GM19351 (cell line): ENCODE data around the gene NRXN2.
"Not testable (repeated sequence)": the region's sequence is repeated elsewhere in the genome, so short reads cannot be mapped to it uniquely, and the experiment has no call there.

Source experiments
- ATAC-seq: cut with Tn5 transposase; IDR thresholded peaks from one replicate; pipeline ENCODE4 v1.9.1; 2021; ENCODE audit warnings: mild to moderate bottlenecking, moderate library complexity; ENCODE audit not compliant: unreplicated experiment

The NRXN2 gene

DNA sequence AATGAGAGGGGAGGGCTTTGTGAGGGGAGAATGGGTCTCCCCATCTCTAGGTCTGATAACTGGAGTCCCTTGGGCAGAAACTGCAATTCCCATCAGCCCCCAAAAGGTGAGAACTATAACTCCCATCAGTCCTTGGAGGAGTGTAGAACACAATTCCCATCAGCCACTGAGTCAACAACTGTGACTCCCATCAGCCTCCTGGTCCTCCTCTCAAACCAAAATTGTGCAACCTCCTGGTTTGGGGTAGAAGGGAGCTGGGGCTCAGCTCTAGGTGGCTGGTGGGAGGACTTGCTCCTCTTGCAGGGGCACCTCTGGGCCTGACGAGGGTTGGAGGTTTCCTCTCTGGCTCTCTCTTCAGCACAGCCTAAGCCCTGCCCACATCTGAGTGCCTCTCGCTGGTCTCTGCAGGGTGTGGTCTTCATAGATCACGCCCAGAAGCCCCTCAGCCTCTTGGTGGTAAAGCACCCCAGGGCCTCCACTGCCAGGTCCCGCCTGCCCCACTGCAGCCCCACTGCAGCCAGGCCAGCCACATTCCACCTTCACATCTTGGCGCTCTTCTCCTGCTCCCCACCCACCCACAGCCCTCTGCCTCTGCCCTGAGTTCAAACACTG lies 113.5 kb downstream of the NRXN2 start:
- ATAC-seq = no peak

DNA sequence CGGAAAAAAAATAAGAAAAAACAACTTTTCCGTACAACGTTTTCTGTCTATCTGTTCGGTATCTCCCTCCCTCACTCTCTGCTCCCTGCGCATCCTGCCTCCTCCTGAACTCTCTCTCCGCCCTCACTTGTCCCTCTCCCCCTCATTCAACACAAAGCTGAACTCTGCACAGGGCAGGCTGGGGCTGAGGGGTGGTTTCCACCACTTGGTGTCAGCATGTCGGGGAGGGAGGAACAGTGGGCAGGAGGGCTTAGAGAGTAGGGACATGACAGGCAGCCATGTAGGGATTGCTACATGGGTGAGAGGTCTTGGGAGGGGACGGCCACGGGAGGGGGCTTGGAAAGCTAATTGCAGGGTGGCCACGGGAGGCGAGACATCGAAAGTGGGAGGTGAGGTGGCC lies 114.4 kb downstream of the NRXN2 start:
- no peak for ATAC-seq

DNA sequence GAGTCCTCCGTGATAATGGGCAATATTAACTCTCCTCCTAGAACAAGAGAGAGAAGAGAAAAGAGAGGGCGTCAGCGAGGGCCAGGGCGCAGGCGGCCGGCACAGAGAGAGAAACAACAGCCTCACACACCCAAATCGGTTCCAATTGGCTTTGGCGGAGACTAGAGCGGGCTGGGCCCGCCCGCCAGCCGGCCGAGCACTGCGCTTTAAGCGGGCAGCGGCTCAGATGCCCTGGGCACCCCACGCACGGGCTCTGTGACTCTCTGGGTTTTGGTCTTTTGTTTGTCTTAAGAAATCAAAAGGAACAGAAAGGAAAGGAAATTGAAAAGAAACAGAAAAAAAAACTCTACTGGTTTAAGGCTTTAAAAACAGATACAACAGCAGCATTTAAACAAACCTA lies 115.0 kb downstream of the NRXN2 start:
- no peak for ATAC-seq

DNA sequence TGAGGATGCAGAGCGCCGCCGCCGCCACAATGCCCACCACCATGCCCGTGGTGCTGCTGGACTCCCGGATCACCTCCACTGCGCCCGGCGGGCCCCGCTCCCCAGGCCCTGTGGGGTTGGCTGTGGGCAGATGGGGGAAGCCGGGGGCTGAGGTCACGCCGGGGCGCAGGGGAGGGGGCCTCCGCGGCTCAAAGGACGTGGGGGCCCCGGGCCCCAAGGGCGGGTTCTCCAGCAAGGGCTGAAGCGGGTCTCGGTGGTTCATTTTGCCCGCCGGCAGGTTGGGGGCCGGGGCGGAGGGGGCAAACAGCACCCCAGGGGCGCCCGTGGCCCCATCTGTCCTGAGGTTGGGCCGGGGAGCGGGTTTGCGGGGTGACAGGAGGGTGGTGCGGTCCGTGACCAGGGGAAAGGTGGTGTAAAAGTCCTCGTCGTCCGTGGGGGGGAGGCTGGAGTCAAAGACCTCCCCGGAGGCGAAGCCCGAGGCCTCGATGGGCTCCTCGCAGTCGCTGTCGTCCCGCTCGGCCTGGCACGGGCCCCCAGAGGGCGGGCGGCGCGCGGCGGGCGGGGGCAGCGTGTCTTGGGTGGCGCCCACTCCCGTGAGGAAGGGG lies 115.5 kb downstream of the NRXN2 start:
- no peak for ATAC-seq

DNA sequence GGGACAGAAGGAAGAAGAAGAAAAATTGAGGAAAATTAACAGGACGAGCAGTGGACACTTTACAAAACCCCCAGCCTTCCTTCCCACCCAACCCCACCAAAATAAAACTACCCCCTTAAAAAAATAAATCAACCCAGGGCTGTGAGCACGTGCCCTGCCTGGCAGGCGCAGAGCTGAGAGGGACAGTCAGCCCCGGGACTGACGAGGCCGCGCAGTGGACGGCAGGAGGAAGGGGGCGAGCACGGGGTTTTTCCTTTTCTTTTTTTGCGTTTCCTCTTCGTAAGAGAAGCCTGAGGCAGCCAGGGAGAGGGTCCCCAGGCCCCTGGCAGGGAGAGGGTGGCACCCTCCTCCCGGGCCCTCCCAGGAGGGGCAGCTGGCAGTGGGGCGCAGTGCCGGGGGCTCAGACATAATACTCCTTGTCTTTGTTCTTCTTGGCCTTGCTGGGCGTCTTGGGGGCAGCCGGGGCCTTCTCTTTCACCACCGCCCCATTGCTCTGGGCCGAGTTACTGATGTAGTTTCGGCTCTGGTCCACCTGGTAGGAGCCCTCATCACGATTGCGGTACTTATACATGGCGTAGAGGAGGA lies 116.1 kb downstream of the NRXN2 start:
- ATAC-seq = no peak

DNA sequence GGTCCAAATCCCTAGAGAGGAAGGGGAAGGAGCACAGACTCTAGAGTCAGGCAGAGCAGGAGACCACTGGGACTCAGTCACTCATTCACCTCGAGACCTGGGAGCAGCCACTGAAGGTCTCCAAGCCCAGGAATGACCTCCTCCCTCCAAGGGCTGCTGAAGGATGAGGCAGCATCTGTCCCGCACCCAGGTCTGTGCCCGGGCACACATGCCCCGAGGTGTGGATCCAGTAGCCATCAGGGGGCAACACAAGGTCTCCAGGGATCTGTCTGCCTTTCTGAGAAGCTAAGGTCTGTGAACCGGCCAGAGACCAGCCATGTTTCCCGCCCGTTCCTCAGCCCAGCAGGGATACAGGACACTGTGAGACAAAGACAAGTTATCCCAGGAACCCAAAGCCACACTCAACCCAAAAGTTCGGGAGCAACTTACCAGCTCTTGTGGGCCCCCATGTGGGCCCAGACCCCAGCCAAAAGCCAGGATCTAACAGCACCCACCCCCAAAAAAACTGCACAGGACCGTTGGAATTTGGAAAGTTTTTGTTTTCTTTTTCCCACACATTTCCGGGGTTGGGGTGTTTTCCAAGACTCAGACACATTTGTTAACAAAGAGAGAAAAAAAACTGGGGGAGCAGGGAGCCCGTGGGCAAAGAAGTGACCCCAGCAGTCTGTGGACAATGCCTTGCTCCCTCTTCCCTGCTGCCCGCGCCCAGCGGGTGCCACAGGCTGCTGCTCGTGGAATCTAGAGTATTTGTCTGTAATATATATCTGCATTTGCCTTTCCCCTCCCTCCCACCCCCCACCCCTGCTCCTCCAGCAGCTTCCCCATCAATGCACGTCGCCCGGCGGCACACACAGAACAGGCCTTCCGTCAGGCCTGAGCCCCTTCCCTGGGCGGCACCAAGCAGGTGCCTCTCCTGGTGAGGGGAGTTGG lies 117.1 kb downstream of the NRXN2 start:
- ATAC-seq = no peak

DNA sequence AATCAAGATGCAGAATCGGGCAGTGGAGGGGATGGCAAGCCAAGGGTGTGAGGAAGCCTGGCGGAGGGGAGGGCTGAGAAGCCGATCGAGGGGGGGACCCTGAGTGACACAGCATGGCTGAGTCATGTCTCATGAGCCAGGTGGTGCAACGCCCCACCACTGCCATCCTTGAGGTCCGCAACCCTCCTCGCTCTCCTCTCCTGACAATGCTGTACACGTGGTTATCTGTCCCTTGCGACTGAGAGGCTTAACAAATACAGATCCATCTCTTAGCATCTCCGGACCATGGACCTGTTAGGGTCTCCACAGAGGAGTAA lies 117.8 kb downstream of the NRXN2 start:
- ATAC-seq = no peak

DNA sequence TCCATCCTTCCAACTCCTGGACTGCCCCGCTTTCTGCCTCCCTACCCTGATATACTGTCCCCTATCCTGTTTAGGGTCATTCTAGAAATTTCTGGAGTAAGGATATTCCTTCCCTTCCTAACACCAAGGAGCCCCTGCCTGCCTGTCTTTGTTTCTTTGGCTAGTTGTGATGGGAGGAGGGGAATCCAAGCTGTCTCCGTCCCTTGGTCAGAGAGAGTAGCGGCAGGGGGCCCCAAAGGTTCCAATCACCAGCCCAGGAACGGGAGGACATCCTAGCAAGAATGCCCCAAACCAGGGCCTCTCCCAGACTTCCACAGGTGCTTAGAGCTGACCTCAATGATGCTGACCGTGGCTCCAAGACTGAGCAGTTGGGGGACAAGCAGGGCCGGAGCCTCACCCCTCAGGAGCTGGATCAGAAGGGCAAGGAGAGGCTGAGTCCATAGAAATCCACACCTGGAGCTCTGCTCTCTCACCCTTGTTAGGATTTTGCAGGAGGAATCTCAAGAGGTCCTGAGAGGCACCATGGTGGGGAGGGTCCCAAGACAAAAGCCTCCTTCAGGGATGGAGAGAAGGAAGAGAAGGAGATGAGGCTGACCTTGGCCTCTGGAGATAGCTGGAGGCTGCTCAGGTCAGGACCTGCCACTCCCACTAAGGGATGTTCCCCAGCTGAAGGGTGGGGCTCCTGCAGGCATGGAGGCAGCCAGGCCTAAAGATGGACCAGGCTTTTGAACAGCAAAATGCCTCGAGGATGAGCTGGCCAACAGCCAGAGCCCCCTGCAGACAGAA lies 118.3 kb downstream of the NRXN2 start:
- ATAC-seq = no peak

DNA sequence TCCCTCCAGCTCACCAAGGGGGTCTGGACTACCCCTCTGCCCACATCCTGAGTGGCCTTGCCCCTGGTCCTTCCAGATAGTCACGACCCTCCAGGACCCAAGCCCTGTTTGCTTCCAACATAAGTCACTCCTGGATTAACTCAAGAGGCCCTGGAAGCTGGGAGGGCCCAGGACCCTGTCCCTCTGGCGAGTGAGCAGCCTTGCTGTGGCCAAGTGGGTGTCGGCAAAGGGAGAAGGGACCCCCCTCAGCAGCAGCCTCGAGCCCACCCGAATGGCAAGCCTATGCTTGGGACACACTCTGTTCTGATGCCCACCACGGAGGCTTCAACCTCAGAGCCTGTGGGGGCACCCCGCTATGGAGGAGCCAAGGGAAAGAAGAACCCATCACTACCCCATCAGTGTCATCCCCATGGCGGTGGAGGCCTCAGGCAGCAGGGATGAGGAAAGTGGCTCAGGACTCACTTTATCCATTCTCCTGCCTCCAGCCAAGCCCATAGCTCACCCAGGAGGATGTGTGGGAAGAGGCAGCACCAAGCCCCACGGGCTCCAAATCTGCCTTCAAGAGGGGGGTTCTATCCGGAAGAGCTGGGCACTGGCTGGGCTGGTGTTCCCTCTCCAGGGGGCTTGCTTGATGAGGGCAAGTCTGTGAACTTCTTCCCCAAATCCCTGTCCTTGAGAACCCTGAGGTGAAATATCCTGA lies 119.4 kb downstream of the NRXN2 start:
- ATAC-seq = no peak

DNA sequence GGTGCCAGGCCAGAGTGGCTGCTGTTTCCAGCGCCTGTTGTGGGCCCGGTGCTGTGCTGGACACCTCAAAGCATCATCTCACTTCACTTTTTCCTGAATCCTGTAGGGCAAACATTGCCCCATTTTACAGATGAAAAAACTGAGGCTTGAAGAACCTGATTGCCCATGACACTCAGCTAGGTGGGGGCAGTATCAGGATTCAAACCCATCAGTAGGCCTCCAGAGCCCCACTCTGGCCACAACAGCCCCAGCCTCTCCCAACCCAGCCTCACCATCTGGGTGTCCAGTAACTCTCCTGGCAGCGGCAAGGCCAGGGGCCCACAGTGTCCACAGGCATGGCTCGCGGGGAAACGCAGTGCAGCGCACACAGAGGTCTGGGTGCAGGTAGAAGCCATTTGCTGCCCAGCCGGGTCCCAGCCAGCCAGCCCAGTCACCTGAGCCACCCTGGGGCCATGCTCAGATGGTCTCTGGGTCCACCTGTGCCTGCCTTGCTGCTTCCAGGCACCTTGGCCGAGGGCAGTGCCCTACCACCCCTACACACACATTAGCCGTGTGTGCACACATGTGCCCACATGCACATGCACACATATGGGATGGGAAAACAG lies 120.4 kb downstream of the NRXN2 start:
- ATAC-seq = no peak

DNA sequence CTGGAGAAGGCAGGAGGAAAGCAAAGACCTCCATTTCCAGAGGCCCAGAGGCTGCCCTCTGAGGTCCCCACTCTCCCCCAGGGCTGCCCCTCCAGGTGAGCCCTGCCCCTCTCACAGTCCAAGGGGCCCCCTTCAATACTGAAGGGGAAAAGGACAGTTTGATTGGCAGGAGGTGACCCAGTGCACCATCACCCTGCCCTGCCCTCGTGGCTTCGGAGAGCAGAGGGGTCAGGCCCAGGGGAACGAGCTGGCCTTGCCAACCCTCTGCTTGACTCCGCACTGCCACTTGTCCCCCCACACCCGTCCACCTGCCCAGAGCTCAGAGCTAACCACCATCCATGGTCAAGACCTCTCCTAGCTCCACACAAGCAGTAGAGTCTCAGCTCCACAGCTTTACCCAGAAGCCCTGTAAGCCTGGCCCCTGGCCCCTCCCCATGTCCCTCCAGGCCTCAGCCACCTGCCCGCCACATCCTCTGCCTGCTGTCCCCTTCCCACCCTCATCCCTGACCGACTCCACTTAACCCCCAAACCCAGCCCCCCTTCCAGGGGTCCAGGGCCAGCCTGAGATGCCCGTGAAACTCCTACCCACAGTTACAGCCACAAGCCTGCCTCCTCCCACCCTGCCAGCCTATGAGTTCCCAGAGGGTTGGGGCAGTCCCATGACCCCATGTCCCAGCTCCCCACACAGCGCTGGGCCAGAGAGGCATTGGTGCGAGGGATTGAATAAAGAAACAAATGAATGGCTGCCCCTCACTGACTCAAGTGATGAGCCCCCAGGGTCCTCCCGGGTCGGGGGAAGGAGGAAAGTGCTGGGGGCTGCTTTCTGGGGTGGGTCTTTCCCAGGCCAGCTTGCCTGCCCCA lies 121.2 kb downstream of the NRXN2 start:
- no peak for ATAC-seq

DNA sequence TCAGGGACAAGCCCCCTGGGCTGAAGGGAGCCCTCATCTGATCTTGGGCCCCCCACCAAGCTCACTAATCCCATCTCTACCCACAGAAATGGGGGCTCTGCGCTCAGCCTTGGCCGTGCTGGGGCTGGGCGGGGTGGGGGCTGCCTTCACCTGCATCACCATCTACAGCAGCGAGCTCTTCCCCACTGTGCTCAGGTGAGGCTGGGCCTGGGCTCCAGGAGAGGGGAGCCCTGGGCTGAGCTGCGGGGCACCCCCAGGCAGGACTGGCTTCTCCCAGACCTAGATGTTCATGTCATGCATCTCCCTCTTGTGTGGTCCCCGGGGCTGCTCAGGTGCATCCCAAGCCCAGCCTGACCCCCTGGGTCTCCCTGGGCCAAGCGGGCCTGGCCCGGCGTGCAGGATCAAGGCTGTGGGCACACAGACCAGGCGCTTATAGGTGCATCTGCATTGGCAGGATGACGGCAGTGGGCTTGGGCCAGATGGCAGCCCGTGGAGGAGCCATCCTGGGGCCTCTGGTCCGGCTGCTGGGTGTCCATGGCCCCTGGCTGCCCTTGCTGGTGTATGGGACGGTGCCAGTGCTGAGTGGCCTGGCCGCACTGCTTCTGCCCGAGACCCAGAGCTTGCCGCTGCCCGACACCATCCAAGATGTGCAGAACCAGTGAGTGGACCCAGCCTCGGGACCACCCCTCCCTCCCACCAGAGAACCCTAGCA lies 122.6 kb downstream of the NRXN2 start:
- no peak for ATAC-seq

DNA sequence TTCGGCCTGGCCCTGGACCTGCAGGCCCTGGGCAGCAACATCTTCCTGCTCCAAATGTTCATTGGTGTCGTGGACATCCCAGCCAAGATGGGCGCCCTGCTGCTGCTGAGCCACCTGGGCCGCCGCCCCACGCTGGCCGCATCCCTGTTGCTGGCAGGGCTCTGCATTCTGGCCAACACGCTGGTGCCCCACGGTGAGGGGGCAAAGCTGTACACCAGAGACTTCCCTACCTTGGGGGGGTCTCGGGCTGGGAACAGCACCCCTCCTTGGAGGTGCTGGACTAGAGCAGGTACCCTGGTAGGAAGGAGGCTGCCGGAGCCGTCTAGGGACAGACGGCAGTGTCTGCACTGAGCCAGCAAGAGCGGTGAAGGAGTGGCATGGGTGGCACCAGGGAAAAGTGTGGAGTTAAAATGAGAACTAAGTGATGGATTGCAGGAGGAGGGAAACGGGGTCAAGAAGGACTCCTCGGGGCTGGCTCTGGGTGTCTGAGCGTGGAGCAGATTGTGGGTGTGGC lies 123.2 kb downstream of the NRXN2 start:
- ATAC-seq = no peak

DNA sequence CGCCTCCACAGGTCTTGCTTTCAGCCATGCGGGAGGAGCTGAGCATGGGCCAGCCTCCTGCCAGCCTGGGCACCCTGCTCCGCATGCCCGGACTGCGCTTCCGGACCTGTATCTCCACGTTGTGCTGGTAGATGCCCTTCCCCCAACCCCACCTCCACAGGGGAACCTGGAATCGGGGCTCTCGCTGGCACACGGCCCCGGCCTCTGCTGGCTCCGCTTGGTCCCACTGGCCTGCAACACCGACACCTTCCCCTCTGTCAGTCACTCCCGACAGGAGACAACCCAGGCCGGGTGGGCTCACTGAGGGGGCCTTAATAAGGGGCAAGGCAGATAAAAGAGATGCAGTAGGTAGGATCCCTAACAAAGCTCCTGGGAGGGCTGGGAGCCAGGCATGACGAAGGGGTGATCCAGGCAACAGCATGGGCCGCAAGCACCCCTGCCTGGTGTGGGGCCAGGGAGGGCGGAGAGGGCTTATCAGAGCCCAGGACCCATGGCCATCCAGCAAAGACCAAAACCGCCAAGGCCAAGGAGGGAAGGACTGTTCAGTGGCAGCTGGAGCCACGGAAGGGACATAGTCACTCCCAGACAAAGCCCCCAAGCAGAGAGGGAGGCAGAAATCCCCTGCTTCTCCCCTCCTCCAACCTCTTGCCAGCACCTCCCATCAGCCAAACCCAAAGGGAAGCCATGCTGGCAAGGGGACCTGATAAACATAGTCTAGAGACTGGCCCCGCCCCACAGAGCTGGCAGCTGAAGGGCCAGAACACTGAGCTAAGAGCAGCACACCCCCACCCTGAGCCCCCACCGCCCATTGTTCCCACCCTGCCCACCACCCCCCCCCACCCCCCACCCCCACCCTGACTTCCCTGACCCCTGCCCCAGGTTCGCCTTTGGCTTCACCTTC lies 124.0 kb downstream of the NRXN2 start:
- no peak for ATAC-seq

DNA sequence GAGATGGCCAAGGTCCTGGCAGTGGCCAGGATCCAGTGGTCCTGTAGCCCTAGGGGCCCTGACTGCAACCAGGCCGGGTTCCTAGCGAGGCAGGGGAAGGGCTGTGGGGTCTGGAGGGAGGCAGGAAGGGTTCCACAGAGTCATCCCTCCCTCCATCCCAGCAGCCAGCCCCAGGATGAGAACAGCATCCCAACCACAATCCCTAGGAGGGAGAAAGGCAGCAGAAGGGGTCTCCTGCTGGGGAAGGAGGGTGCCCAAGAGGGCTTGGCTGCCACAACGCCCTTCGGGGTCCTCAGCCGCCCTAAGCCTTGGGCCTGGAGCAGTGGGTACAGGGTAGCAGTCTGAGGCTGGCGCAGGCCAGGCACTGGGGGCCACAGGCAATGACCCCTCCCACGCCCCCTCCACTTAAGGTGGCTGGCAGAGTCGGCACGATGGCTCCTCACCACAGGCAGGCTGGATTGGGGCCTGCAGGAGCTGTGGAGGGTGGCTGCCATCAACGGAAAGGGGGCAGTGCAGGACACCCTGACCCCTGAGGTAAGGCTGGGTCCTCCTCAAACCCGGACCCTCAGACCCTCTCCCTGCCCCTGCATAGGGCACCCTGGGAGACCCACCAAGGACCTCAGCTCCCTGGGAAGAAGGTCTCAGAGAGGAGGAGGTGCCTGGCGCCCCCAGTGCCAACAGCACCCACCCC lies 124.7 kb downstream of the NRXN2 start:
- ATAC-seq = no peak

DNA sequence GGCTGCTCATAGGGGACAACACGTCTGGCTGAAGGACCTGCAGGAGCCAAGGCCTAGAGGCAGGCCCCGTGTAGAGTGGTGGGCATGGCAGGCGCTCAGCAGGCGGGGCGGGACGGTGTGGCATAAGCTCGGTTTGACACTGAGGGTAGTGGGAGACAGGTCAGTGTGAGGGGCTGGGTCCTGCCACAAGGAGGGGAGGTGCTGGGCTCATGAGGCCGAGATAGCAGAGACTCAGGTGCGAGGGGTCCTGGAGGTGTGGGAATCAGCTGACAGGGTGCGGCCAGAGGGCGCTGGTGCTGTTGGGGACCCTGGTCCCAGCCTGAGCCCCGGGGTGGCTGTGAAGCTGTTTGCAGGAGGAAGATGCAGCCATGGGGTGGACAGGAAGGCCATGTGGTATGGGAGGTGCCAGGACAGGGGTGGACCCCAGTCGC lies 125.3 kb downstream of the NRXN2 start:
- ATAC-seq = no peak

DNA sequence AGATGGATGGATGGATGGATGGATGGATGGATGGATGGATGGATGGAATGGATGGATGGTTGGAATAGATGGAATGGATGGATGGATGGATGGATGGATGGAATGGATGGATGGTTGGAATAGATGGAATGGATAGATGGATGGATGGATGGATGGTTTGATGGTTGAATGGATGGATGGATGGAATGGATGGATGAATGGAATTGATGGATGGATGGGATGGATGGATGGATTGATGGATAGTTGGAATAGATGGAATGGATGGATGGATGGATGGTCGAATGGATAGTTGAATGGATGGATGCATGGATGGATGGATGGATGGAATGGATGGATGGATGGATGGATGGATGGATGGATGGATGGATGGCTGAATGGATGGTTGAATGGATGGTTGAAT lies 127.1 kb downstream of the NRXN2 start:
- ATAC-seq = not testable (repeated sequence)
